Bronchial epithelial cell (primary cell): ENCODE data around the gene ZNF780A. TPM values are rescaled to one million over a fixed set of nuclear protein-coding genes. Genes with fewer than 3 reads are reported as not detected.
A peak's percentile ranks its signal among the peaks of the same experiment; 100 is the strongest.
"Not testable (repeated sequence)": the region's sequence is repeated elsewhere in the genome, so short reads cannot be mapped to it uniquely, and the experiment has no call there.

ENCODE experiments used
- DNase-seq: peaks from one replicate; pipeline ENCODE4 v3.0.0-alpha.2; 2010; ENCODE audit warnings: low read depth
- FAIRE-seq: peaks from 2 replicates; lab custom pipeline; 2011; peaks lifted over from hg19 to GRCh38; lab: Jason Lieb, UNC
- H3K27me3 ChIP-seq: 2 replicates; pipeline ENCODE4 v1.5.1; 2011; ENCODE audit warnings: low read length; ENCODE audit not compliant: control insufficient read depth, insufficient read depth
- H3K36me3 ChIP-seq: 2 replicates; pipeline ENCODE4 v1.5.1; 2011; ENCODE audit warnings: low read length; ENCODE audit not compliant: control insufficient read depth, insufficient read depth
- H3K4me3 ChIP-seq: 2 replicates; pipeline ENCODE4 v1.5.1; 2011; ENCODE audit warnings: mild to moderate bottlenecking, low read depth, low read length, control low read depth
- total RNA-seq: library from RNA; depleted of rRNA; stranded (reverse); fragments of >200 nt; gene quantifications from 2 replicates; pipeline ENCODE4 v1.2.1, GENCODE V29; 2014
- TF ChIP-seq, protein P1 (sequence below): IDR thresholded peaks from 2 replicates; pipeline ENCODE4 v1.5.1; 2011; ENCODE audit warnings: mild to moderate bottlenecking, moderate library complexity, low read length, control low read depth, inconsistent platforms; ENCODE audit not compliant: insufficient read depth, severe bottlenecking

ZNF780A gene
- total RNA-seq, 1 donor from 2014 or later: 14.0 TPM

- no peak overlapping the region for H3K4me3 ChIP-seq
- peak; percentile 7 for DNase-seq
- no peak for FAIRE-seq
- TF ChIP-seq, protein P1, sequence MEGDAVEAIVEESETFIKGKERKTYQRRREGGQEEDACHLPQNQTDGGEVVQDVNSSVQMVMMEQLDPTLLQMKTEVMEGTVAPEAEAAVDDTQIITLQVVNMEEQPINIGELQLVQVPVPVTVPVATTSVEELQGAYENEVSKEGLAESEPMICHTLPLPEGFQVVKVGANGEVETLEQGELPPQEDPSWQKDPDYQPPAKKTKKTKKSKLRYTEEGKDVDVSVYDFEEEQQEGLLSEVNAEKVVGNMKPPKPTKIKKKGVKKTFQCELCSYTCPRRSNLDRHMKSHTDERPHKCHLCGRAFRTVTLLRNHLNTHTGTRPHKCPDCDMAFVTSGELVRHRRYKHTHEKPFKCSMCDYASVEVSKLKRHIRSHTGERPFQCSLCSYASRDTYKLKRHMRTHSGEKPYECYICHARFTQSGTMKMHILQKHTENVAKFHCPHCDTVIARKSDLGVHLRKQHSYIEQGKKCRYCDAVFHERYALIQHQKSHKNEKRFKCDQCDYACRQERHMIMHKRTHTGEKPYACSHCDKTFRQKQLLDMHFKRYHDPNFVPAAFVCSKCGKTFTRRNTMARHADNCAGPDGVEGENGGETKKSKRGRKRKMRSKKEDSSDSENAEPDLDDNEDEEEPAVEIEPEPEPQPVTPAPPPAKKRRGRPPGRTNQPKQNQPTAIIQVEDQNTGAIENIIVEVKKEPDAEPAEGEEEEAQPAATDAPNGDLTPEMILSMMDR: no peak
- no peaks in the 10 kb centered on the region for H3K36me3 ChIP-seq
- no peaks in the 10 kb centered on the region for H3K27me3 ChIP-seq
Measured at GRCh38 chr19:40130013-40130412, 39.3 kb upstream of the ZNF780A start.

GRCh38 chr19:40129425-40129824, 38.7 kb upstream of the ZNF780A start:
- DNase-seq (no peak), FAIRE-seq (no peak)
- Histone ChIP-seq H3K36me3 (no peaks in the 10 kb centered on the region), H3K4me3 (no peak overlapping the region), H3K27me3 (no peaks in the 10 kb centered on the region)
- TF ChIP-seq, protein P1: no peak

GRCh38 chr19:40128991-40129390, 38.2 kb upstream of the ZNF780A start:
- Histone ChIP-seq H3K27me3 (no peaks in the 10 kb centered on the region), H3K36me3 (no peaks in the 10 kb centered on the region), H3K4me3 (no peak overlapping the region)
- no peak for DNase-seq
- FAIRE-seq: no peak
- TF ChIP-seq, protein P1: no peak

DNA sequence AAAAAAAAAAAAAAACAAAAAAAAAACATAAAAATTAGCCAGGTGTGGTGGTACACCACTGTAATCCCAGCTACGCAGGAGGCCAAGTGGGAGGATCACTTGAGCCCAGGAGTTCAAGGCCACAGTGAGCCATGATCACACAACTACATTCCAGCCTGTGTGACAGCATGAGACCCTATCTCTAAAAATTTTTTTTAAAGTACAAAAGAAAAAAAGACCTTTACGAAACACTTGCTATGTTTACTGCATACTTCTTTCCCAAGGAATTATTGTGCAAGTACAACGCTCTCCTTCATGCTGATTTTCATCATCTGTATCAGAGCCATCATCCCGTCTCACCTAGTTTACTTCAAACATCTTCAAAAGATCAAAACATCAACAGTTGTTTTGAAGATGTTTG, 28.6 kb upstream of the ZNF780A start:
- DNase-seq: no peak

DNA sequence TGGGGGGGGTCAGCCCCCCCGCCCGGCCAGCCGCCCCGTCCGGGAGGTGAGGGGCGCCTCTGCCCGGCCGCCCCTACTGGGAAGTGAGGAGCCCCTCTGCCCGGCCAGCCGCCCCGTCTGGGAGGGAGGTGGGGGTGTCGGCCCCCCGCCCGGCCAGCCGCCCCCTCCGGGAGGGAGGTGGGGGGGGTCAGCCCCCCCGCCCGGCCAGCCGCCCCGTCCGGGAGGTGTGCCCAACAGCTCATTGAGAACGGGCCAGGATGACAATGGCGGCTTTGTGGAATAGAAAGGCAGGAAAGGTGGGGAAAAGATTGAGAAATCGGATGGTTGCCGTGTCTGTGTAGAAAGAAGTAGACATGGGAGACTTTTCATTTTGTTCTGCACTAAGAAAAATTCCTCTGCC, 27.9 kb upstream of the ZNF780A start:
- H3K4me3 ChIP-seq, DNase-seq, H3K36me3 ChIP-seq, FAIRE-seq, H3K27me3 ChIP-seq: not testable (repeated sequence)

More for the DNA sequence above, 28.6 kb upstream of the ZNF780A start:
- H3K4me3 ChIP-seq: no peak overlapping the region
- TF ChIP-seq, protein P1: no peak
- H3K27me3 ChIP-seq: no peaks in the 10 kb centered on the region
- no peaks in the 10 kb centered on the region for H3K36me3 ChIP-seq
- no peak for FAIRE-seq

DNA sequence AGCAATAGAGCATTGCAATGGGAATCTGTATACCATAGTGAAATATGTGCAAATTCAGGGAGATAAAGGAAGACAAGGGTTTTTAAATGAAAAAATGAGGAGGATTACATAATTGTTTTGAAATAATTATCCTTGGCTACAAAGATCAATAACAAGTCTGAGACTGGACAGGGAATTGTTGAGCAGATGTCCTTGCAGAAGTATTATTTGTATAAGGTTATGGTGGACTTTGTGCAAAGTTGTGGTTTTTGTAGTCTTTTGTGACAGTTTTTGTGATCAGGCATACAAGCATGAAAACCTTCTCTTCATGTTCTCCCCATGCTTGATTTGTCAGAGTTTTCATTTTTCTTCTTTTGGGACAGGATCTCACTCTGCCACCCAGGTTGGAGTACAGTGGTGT, 25.3 kb upstream of the ZNF780A start:
- no peaks in the 10 kb centered on the region for H3K36me3 ChIP-seq
- H3K27me3 ChIP-seq: no peaks in the 10 kb centered on the region
- no peak overlapping the region for H3K4me3 ChIP-seq
- FAIRE-seq (no peak), DNase-seq (no peak)
- TF ChIP-seq, protein P1: no peak

DNA sequence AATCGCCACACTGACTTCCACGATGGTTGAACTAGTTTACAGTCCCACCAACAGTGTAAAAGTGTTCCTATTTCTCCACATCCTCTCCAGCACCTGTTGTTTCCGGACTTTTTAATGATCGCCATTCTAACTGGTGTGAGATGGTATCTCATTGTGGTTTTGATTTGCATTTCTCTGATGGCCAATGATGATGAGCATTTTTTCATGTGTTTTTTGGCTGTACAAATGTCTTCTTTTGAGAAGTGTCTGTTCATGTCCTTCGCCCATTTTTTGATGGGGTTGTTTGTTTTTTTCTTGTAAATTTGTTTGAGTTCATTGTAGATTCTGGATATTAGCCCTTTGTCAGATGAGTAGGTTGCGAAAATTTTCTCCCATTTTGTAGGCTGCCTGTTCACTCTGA, 23.4 kb upstream of the ZNF780A start:
- H3K36me3 ChIP-seq, H3K4me3 ChIP-seq, DNase-seq, H3K27me3 ChIP-seq, FAIRE-seq: not testable (repeated sequence)

GRCh38 chr19:40112271-40112670, 21.5 kb upstream of the ZNF780A start:
- FAIRE-seq, H3K36me3 ChIP-seq, H3K4me3 ChIP-seq, H3K27me3 ChIP-seq, DNase-seq: not testable (repeated sequence)
